Keratinocyte (primary cell): ENCODE measurements around the gene RGMA. TPM values are rescaled to one million over a fixed set of nuclear protein-coding genes. Genes with fewer than 3 reads are reported as not detected.

ENCODE experiments used
- DNase-seq: peaks from one replicate; pipeline ENCODE4 v3.0.0-alpha.2; 2011; ENCODE audit warnings: low read depth, missing footprints, low spot score
- FAIRE-seq: peaks from 2 replicates; lab custom pipeline; 2011; peaks lifted over from hg19 to GRCh38; lab: Jason Lieb, UNC
- H2AFZ ChIP-seq: 2 replicates; pipeline ENCODE4 v1.6.0; 2012; ENCODE audit warnings: low read length, control low read depth, inconsistent platforms; ENCODE audit not compliant: control insufficient read depth
- H3K27ac ChIP-seq: 2 replicates; pipeline ENCODE4 v1.5.1; 2011; ENCODE audit warnings: low read length; ENCODE audit not compliant: control insufficient read depth, insufficient read depth
- H3K27me3 ChIP-seq: 3 replicates; pipeline ENCODE4 v1.6.0; 2011; ENCODE audit warnings: low read length; ENCODE audit not compliant: control insufficient read depth, insufficient read depth; ENCODE audit errors: extremely low read depth
- H3K36me3 ChIP-seq, 2 experiments: 2 replicates in 1 of 2; 3 replicates in 1 of 2; pipeline ENCODE4 v1.5.1; 2011; ENCODE audit warnings: low read length in 2 of 2, mild to moderate bottlenecking in 1 of 2; ENCODE audit not compliant: control insufficient read depth in 2 of 2, insufficient read depth in 2 of 2; ENCODE audit errors: extremely low read depth in 1 of 2
- H3K4me1 ChIP-seq: 3 replicates; pipeline ENCODE4 v1.5.1; 2011; ENCODE audit warnings: low read length; ENCODE audit not compliant: control insufficient read depth, insufficient read depth; ENCODE audit errors: extremely low read depth
- H3K4me2 ChIP-seq: 3 replicates; pipeline ENCODE4 v1.6.0; 2011; ENCODE audit warnings: low read depth, low read length; ENCODE audit not compliant: control insufficient read depth, insufficient read depth; ENCODE audit errors: extremely low read depth
- H3K4me3 ChIP-seq, 3 experiments: fragments of 200-600 bp in 1 of 3; sonication (generic) in 1 of 3; 2 replicates in 2 of 3; 3 replicates in 1 of 3; pipeline ENCODE4 v1.5.1; 2011 to 2016; ENCODE audit warnings: low read length in 3 of 3, mild to moderate bottlenecking in 3 of 3, control low read depth in 2 of 3, inconsistent platforms in 1 of 3, low read depth in 1 of 3, mixed read lengths in 1 of 3, mixed run types in 1 of 3, moderate library complexity in 1 of 3; ENCODE audit not compliant: control insufficient read depth in 2 of 3, insufficient read depth in 2 of 3; ENCODE audit errors: extremely low read depth in 1 of 3
- H3K79me2 ChIP-seq: 2 replicates; pipeline ENCODE4 v1.6.0; 2012; ENCODE audit warnings: low read length; ENCODE audit not compliant: control insufficient read depth, insufficient read depth
- H3K9ac ChIP-seq: 3 replicates; pipeline ENCODE4 v1.6.0; 2011; ENCODE audit warnings: low read length; ENCODE audit not compliant: control insufficient read depth, insufficient read depth; ENCODE audit errors: extremely low read depth
- H3K9me1 ChIP-seq: 3 replicates; pipeline ENCODE4 v1.6.0; 2011; ENCODE audit warnings: low read length; ENCODE audit not compliant: control insufficient read depth, insufficient read depth; ENCODE audit errors: extremely low read depth
- H3K9me3 ChIP-seq: 2 replicates; pipeline ENCODE4 v1.5.1; 2012; ENCODE audit warnings: low read depth, low read length; ENCODE audit not compliant: control insufficient read depth
- H4K20me1 ChIP-seq: 3 replicates; pipeline ENCODE4 v1.6.0; 2011; ENCODE audit warnings: low read length; ENCODE audit not compliant: control insufficient read depth, insufficient read depth; ENCODE audit errors: extremely low read depth
- CTCF ChIP-seq, 3 experiments: IDR thresholded peaks in 1 of 3; conservative IDR thresholded peaks in 1 of 3; optimal IDR thresholded peaks in 1 of 3; 2 replicates in 2 of 3; 3 replicates in 1 of 3; pipeline versions ENCODE3 to v1.5.1; 2011; ENCODE audit warnings: low read length in 3 of 3, mild to moderate bottlenecking in 3 of 3, moderate library complexity in 2 of 3, control low read depth in 1 of 3, inconsistent platforms in 1 of 3; ENCODE audit not compliant: insufficient read depth in 2 of 3; ENCODE audit errors: extremely low read depth in 1 of 3
- EZH2 ChIP-seq: IDR thresholded peaks from one replicate; pipeline ENCODE4 v1.6.1; 2012; ENCODE audit warnings: inconsistent platforms, mild to moderate bottlenecking, low read length, moderate library complexity
- dilution Hi-C: fragments of 300-500 bp; cut with MboI; formaldehyde crosslinking; loops from one replicate; pipeline ENCODE4 v1.7.0; 2020; ENCODE audit warnings: low sequenced_read_pairs; ENCODE audit not compliant: extremely low pct_ligation_motif_present
- polyA plus RNA-seq, 5 experiments: library from polyadenylated mRNA; depleted of rRNA in 3 of 5; stranded (reverse) in 3 of 5; stranded (forward) in 1 of 5; unstranded in 1 of 5; fragments of >200 nt; gene quantifications; 1 replicate in 1 of 5; 2 replicates in 3 of 5; 3 replicates in 1 of 5; pipeline versions ENCODE4 v1.2.1 to v1.2.3, GENCODE V29; 2011 to 2012; ENCODE audit warnings: missing spikeins in 2 of 5, low read depth in 1 of 5, low replicate concordance in 1 of 5

RGMA gene
- polyA plus RNA-seq, 1 donor (not counting 4 experiments of a cell fraction or from before 2014, with no cell fraction given) = 0.18 TPM

- H3K4me1 ChIP-seq = peaks cover 5% of the 10 kb centered on the region
- no peak overlapping the region for H2AFZ ChIP-seq
- TF ChIP-seq EZH2 (no peak), CTCF (optimal IDR thresholded peaks at IDR 0.05 in 1 of 3, IDR thresholded peaks at IDR 0.05 in 1 of 3, conservative IDR thresholded peaks at IDR 0.05 in 1 of 3; ENCODE audit: extremely low read depth in 1 of 3, insufficient read depth in 2 of 3, low read length in 3 of 3) (no peak)
- DNase-seq (no peak), FAIRE-seq (no peak)
- dilution Hi-C loops = no loop called here
- no peak overlapping the region for H3K4me3 ChIP-seq
- H3K4me2 ChIP-seq = no peak overlapping the region
- H3K9me3 ChIP-seq = no peaks in the 10 kb centered on the region
- H3K9ac ChIP-seq = no peak overlapping the region
- H4K20me1 ChIP-seq = no peaks in the 10 kb centered on the region
- H3K36me3 ChIP-seq = no peaks in the 10 kb centered on the region
- peaks cover 45% of the 10 kb centered on the region for H3K27me3 ChIP-seq
- no peaks in the 10 kb centered on the region for H3K9me1 ChIP-seq
- no peaks in the 10 kb centered on the region for H3K79me2 ChIP-seq
- H3K27ac ChIP-seq = no peak overlapping the region
These were observed 12.8 kb downstream of the RGMA start for GRCh38 chr15:93076217-93076616.

GRCh38 chr15:93074599-93074998, 14.4 kb downstream of the RGMA start:
- FAIRE-seq = no peak
- H4K20me1 ChIP-seq = no peaks in the 10 kb centered on the region

More at GRCh38 chr15:93074599-93074998, 14.4 kb downstream of the RGMA start:
- H3K9me1 ChIP-seq = no peaks in the 10 kb centered on the region
- no peaks in the 10 kb centered on the region for H3K9me3 ChIP-seq
- dilution Hi-C loops = no loop called here
- H3K4me1 ChIP-seq = peaks cover 5% of the 10 kb centered on the region
- H3K4me3 ChIP-seq = no peak overlapping the region
- TF ChIP-seq EZH2 (no peak), CTCF (optimal IDR thresholded peaks at IDR 0.05 in 1 of 3, IDR thresholded peaks at IDR 0.05 in 1 of 3, conservative IDR thresholded peaks at IDR 0.05 in 1 of 3; ENCODE audit: extremely low read depth in 1 of 3, insufficient read depth in 2 of 3, low read length in 3 of 3) (no peak)
- no peak overlapping the region for H3K9ac ChIP-seq
- H3K36me3 ChIP-seq = no peaks in the 10 kb centered on the region
- no peaks in the 10 kb centered on the region for H3K79me2 ChIP-seq
- H3K27me3 ChIP-seq = peaks cover 43% of the 10 kb centered on the region
- DNase-seq = no peak
- no peak overlapping the region for H3K4me2 ChIP-seq
- H3K27ac ChIP-seq = no peak overlapping the region
- H2AFZ ChIP-seq = no peak overlapping the region
